Left colon (tissue), 2 donors: ENCODE results near the gene SPSB1. TPM values are rescaled to one million over a fixed set of nuclear protein-coding genes. Genes with fewer than 3 reads are reported as not detected.

Experiments used
- ATAC-seq: fragments of 200-7000 bp; cut with Tn5 transposase; one replicate; pipeline ENCODE4 v1.9.1; 2020; ENCODE audit warnings: mild to moderate bottlenecking, moderate library complexity
- DNase-seq, 2 donors: peaks; one replicate each; pipeline ENCODE4 v3.0.0-alpha.2; 2020
- intact Hi-C, 2 donors: fragments of 100-400 bp; cut with DNase I in 1 of 2; cut with micrococcal nuclease in 1 of 2; formaldehyde crosslinking; loops; one replicate each; pipeline versions ENCODE4 v1.11.2 to v1.14.0; 2022; cut with DNase I, micrococcal nuclease
- total RNA-seq, 2 donors: library from RNA; stranded (reverse); fragmentation: NEBNext Ultra II Directional; extraction: Animal tissue kit (Norgen Biotek cat#: 25700); gene quantifications; one replicate each; pipeline ENCODE4 v1.2.1, GENCODE V29; 2021
- donor health status: DM: no; HTN: no; CAD: no.
- donor health status: DM: yes; HTN: yes; CAD: no.

The SPSB1 gene
- total RNA-seq, 2 donors from 2014 or later: 30.3 to 56.4 TPM

DNA sequence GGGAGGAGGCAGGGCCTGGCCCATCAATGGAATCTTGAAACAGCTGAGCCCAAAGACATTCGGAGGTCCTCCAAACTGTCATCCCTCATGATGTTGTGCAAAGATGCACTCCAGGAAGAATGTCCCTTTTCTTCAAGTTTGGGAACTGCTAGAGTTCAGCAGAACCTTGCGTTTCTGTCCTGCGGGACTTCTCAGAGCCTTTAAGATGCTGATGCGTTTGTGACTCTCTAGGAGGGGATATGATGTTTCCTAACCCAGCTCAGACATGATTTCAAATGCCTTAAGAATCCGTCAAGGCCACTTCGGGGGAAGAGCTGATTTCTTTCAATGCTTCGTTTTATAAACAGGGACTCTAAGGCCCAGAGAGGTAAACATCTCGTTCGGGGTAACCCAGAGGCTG is 35.5 kb downstream of the SPSB1 start:
- intact Hi-C loops: no loop called here
- ATAC-seq (no peak), DNase-seq (no peak)

DNA sequence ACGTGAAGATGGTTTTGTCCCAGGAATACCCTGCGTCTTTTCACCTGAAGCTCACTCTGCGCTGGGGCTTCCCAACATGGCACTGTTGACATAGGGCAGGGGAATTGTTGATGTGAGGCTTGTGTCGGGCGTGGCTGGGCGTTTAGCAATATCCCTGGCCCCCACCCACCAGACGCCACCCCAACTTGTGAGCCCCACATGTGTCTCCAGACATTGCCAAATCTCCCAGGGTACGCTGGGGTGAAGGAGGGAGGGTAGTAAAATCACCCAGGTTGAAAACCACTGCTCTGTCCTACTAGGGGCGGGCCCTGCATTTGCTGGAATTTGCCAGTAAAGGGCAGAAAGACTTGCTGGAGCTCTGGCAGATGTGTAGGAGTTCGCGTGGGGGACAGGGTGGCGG is 36.0 kb downstream of the SPSB1 start:
- intact Hi-C loops: no loop called here
- ATAC-seq (peak; percentile 21), DNase-seq (no peak)

DNA sequence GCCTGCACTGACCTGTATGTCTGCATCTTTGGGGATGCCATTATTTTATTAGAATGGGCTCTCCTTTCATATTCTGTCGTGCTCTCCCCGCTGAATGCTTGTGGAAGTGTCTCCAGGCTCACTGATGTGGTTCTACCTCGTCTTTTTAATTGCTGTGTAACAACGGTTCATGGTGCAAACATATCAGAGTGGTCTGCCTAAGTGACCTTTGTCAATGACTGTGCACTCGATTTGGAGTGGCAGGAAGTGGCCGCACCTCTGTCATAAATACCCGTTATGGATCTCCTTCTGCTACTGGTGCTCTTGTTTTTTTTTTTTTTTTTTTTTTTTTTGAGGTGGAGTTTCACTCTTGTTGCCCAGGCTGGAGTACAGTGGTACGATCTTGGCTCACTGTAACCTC is 38.3 kb downstream of the SPSB1 start:
- intact Hi-C loops: no loop called here
- ATAC-seq (peak; percentile 94), DNase-seq (peak; percentile 53 to 84)

DNA sequence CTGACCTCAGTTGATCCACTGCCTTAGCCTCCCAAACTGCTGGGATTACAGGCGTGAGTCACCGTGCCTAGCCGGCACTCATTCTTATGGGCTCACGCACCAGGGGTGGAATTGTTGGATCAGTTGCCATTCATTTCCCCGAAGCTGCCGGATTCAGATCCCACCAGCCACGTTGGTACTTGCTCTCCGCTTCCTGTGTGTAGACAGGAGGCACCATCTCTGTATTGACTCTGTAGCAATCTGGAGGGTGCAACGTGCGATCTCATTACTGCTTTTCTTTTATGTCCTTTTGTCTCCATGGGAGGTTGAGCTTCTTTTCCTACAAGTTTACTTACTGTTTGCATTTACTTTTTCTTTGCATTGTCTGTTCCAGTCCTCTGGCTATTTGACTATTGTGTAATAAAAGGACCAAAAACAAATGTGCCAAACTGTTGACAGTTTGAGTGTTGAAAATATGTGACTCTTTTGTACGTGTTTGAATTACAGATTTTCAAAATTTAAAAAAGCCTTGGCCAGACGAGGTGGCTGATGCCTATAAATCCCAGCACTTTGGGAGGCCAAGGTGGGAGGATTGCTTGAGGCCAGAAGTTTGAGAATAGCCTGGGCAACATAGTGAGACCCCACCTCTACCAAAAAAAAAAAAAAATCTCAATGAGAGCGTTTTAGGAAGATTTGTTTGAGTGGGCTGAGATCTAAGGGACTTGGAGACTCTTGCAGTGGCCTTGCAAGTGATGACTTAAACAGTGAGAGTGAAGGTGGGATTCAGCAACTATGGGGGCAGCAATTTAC is 39.1 kb downstream of the SPSB1 start:
- peak; percentile 43 for ATAC-seq
- no peak for DNase-seq
- intact Hi-C loops: no loop called here

DNA sequence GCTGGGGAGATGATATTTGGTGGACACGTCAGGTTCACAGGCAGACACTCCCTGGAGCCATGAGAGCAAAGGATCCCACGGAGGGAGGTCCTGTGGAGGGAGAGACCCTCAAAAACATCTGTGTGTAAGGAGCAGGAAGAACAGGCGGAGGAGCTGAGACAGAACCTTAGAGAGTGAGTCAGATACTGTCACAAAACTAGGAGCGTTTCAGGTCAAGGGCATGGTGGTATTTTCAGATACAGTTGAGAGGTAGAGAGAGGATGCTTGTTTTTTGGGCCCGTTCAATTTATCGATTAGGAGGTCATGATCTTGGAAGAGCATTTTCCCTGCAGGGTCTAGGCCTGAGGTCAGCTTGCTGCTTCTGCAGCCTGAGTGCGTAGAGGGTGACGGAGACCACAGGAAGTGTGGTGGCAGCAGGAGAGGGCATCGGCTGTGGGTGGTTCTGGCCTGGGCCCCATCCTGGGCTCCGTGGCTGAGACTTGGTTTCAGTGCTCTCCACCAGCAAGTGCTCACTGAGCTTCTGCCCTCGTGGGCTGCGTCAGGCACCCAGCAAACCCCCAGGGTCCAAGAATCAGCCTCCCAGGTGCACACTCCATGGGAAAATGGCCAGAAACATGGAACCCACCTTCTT is 39.9 kb downstream of the SPSB1 start:
- ATAC-seq (no peak), DNase-seq (no peak)
- intact Hi-C loops: no loop called here

DNA sequence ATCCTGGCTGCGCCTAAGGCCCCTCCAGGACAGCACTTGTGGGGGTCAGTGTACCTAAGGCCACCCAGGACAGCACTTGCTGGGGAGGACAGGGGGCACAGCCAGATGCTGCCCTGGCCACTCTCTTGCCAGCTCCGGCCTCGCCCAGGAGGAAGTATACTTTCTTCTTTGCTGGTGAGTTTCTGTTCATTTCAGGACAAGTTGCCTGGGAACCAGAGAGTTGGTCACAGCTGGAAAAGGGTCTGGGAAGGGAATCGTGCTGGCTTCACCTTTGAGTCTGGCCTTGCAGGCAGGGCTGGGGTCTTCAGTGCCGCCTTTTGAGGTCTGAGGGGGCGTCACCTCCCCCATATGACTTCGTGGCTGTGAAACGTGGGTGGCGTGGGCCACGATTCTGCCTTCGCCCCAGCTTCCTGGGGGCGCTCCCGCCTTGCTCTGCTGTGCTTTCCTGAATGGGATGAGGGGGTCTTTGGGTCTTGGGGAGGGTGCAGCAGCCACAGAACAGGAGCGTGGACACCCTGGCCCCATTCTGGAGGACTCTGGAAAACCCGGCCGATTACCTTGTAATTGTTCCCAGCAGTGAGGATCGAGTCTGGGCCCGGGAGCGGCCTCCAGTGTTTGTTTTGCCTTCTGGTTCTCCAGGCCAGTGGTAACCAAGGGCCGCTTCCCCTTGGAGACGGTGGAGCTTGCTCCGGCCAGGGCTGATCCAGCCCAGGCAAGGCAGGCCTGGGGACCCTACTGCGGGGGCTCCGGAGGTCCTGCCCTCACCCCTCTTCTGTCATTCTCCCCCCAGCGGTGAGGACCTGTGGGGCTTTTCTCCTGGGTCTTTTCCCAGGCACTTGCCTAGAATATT is 45.9 kb downstream of the SPSB1 start:
- peak in 1 of 2 donors; percentile 57 for DNase-seq
- peak; percentile 78 for ATAC-seq
- intact Hi-C loops: no loop called here

DNA sequence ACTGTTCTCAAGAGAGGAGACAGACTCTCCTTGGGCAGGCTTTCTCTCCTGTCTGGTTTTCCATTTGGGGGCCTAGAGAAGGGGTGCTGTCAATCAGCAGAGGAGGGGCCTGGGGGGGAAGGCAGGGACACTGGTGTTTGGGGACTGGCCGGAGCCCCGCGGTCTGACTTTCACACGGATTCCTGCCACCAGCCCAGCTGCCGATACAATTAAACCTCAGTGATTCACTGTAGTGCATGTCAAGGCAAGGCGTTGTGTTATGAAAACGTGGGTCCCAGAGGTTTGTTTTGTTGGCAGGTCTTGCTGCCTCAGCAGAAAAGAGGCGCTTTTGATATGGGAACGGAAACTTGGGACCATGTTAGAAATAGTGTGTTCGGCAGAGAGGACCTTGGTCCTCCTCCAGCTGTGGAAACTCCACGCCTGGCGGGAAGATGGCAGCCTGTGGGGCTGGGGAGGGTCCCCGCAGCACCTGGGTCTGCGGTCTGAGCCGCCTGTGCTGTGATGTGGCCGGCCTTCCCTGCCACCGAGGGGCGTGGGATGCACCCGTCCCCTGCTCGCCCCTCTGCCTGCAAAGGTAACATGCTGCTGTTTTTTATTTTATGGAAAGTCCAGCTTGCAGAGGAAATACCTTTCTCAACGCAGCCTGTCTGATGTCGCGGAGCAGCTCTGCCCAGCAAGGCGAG is 47.6 kb downstream of the SPSB1 start:
- DNase-seq (no peak), ATAC-seq (no peak)

DNA sequence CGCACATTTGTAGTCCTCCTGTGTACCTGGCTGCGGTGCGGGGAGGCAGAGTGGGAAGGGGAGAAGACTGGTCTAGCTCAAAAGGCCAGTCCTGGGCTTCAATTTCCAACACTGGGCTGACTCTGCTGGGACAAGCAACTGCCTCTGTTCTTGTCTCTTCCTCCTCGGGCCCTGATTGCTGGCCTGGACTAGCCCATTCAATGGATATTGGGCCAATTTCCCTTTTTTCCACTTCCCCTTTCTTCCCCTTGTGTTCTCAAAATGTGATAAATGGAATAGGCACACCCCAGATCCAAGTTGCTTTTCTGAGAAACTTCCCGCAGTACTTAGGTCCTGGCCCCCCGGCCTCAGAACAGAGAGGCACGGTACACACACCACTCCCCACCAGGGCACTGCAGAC is 48.2 kb downstream of the SPSB1 start:
- intact Hi-C loops: no loop called here

More for the DNA sequence above, 47.6 kb downstream of the SPSB1 start:
- intact Hi-C loops: no loop called here

DNA sequence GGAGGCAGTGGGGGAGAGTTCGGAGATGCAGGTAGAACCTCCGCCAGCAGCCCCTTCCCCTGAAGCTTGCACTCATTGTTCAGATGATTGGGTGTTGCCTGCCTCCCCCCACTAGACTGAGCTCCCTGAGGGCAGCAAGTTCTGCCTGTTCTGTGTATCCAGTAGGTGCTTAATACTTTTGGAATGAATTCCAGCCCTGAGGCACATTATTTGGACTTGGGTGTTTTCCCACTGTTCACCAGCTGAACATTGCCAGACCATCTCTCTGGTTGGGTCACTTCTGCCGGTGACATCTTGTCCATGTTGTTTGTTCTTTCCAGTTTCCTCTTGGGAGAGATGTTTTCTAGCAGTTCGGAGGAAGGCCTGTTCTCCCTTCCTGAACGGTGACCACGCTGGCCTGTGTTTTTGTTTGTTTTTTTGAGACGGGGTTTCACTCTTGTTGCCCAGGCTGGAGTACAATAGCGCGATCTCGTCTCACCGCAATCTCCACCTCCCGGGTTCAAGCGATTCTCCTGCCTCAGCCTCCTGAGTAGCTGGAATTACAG is 48.7 kb downstream of the SPSB1 start:
- ATAC-seq (no peak), DNase-seq (no peak)
- intact Hi-C loops: no loop called here

More for the DNA sequence above, 48.2 kb downstream of the SPSB1 start:
- no peak for DNase-seq
- no peak for ATAC-seq

DNA sequence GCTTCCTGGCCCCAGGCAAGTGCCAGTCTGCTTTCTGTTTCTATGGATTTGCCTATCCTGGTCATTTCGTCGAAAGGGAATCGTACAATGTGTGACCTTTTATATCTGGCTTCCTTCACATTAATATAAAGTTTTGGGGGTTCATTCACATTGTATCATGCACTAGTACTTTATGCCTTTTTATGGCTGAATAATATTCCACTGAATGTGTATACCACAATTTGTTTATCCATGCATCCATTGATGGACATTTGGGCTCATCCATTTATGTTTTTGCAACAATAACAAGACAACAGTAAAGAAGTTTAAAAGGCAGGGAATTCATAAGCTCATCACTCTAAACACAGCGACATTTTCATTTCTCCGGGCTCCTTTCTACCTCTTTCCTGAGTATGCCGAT is 50.6 kb downstream of the SPSB1 start:
- ATAC-seq (no peak), DNase-seq (no peak)
- intact Hi-C loops: no loop called here

DNA sequence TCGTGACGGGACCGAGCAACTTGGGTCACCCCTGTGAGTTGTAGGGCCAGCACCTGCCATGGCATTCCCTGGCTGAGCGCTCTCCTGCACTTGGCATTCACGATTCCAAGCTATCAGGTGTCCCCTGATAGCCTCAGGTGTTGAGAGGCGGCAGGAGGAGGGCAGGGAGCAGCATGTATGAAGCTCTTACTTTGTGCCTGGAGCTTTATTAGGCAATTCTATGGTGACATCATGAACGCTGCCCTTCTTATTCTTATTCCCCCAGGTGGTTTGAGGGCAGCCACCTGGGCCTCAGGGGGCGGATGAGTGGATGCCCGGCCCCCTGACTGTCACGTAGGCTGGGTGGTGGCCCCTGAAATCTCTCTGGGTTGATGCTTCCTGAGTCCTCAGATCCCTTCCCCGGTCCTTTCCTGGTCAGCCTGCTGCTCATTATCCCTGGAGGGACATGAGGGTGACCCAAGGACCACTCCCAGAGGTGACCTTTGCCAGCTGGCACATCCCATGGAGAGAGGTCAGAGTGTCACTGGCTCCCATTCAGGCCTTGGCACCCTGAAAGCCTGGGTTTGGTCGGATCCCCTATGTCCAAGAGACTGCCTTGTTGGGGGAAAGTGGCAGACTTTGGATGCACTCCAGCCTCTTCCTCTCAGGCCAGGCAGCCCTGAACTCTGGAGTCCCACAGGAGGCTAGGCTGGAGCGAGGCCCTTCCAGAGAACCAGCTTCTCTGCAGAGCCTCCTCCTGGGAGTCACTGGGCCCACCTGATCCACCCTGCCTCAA is 51.9 kb downstream of the SPSB1 start:
- DNase-seq (no peak), ATAC-seq (no peak)
- intact Hi-C loops: no loop called here

DNA sequence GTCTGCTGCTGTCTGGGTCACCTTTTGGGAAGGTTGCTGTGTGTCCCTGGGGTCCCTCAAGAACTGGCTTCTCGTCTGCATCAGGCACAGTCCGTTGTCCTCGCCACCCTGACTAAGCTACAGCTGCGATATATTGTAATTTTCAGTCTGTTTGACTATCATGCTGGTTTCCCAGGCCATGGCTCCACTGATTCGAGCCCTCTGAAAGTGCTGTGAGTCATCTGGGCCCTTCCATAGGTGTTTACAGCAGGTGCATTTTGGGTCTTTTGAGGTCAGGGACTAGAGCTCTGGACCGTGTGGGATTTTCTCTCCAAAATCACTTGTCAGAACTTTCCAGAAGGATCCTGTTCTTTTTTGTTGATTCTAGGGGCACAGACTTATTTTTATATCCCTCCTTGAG is 52.8 kb downstream of the SPSB1 start:
- ATAC-seq (no peak), DNase-seq (no peak)
- intact Hi-C loops: no loop called here

DNA sequence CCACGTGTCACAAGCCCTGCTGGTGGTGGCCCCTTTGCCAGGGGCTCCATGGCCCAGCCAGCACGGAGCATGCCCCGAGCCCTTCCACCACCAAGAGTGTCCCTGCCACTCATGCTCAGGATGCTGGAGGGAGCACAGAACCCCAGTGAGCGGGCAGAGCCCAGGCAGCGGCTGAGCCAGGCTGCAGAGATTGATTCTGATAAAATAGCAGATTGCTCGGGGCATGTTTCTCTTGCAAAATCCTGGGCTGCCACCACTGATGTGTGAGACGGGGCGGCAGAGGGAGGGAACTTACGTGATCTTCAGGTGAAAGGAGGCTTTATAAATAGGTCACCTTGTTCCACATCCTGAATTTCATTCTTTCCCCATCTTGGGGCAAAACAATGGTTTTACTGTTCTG is 53.2 kb downstream of the SPSB1 start:
- intact Hi-C loops: no loop called here
- DNase-seq: no peak
- no peak for ATAC-seq

DNA sequence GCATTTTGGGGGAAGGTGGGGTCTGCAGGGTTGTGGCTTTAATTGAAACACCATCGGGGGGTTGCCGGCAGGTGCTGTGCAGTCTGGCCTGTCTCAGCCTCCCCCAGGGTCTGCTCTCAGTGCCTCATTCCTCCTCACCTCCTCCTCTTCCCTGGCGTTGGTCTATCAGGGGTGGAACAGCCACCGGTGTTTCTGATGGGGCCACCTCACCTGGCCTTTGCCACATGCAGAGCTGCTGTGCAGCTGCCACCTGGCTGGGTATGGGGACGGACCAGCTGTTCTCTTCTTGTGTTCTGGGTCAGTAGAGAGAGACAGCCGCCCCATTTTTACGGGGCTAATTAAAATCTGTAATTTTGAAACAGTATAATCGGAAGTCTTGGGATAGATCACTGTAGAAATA is 53.9 kb downstream of the SPSB1 start:
- DNase-seq (no peak), ATAC-seq (peak; percentile 16)
- intact Hi-C loops: no loop called here

DNA sequence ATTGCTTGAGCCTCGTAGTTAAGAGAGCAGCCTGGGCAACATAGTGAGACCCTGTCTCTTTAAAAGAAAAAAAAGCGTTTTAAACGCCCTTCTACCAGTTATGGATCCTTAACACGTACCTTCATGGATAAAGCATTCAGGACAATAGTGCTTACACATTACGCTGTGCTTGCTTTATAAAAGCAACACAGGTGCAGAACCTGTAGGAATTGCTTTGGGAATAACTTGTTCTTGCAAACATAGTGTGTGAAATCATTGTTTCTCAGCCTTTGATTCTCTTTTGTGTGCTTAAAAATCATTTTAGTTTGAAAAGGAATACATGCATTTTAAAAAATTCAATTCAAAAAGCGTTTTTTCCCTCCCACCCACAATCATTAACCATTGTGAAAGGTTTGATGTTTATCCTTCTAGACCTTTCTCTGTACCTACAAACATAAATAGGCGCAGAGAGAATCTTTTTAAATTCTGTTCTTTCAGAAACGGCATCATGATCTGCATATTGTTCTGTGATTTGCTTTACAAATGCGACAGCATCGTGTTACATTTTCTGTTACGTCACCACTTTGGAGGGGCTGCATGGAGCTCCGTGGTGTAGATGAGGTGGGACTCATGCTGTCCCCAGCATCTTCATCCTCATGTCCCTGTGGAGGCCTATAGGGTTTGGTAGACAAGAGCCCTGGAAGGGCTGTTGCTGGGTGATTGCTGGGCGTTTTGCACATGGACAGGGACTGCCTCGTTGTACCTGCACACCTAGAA is 54.6 kb downstream of the SPSB1 start:
- no peak for ATAC-seq
- intact Hi-C loops: no loop called here

DNA sequence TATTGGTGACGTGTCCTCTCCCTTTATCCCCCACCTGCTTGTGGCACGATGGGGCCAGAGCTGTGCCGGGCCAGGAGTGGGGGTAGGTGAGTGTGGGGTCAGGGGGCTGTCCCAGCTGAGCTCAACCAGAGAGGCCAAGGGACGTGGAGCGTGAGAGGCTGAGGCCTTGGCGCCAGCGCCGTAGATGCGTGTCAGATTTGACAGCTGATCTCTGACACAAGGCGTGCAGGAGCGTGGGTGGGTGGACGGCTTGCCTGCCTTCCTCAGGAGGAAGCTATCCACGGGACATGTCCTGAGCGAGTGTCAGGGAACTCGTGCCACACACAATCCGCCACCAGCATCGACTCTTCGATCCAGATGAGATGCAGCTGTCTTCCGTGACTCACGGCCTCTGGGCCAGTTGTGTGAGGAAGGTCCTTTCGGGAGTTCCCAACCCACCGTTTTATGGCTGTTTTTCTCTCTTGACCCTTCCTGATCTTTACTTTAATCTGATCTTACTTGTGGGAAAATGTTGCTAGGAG is 56.7 kb downstream of the SPSB1 start:
- no peak for ATAC-seq
- DNase-seq: no peak
- intact Hi-C loops: no loop called here

More for the DNA sequence above, 54.6 kb downstream of the SPSB1 start:
- no peak for DNase-seq
